GM13977 (cell line): ENCODE results near the gene FOXO3.

Source experiments
- DNase-seq: peaks from one replicate; pipeline ENCODE4 v3.0.0; 2012; ENCODE audit warnings: low spot score
- in situ Hi-C: fragments of 300-500 bp; cut with MboI; formaldehyde crosslinking; loops from one replicate; pipeline ENCODE4 v1.12.0; 2022; ENCODE audit warnings: low sequenced_read_pairs, low pct_unique_long_range_greater_than_20kb, mixed read lengths, inconsistent platforms; ENCODE audit not compliant: unreplicated experiment
- TF ChIP-seq, protein P1 (sequence below): IDR thresholded peaks from 2 replicates; pipeline ENCODE4 v1.5.1; 2012; ENCODE audit warnings: mild to moderate bottlenecking, control low read depth; ENCODE audit not compliant: insufficient read depth; ENCODE audit errors: extremely low read depth, missing control alignments

Gene FOXO3

DNA sequence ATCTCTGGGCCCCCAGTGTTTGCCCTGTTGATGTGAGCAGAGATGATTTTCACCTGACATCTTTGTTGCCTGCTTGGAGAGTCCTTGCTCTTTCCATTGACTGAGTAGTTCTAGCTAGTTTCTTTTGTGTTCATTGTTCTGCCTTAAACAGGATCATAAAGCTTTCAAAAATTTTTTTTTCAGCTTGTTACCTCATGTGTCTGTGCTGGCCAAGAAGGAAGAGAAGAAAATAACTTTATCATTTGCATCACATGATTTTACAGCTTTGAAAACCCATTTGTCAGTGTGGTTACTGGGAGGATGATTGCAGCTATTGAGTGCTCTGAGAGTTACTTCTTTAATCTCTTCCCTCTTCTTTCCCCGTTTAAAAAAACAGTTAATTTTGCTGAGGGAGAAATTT lies 16.0 kb downstream of the FOXO3 start:
- no peak for DNase-seq
- in situ Hi-C loops, result no loop called here
- TF ChIP-seq, protein P1, sequence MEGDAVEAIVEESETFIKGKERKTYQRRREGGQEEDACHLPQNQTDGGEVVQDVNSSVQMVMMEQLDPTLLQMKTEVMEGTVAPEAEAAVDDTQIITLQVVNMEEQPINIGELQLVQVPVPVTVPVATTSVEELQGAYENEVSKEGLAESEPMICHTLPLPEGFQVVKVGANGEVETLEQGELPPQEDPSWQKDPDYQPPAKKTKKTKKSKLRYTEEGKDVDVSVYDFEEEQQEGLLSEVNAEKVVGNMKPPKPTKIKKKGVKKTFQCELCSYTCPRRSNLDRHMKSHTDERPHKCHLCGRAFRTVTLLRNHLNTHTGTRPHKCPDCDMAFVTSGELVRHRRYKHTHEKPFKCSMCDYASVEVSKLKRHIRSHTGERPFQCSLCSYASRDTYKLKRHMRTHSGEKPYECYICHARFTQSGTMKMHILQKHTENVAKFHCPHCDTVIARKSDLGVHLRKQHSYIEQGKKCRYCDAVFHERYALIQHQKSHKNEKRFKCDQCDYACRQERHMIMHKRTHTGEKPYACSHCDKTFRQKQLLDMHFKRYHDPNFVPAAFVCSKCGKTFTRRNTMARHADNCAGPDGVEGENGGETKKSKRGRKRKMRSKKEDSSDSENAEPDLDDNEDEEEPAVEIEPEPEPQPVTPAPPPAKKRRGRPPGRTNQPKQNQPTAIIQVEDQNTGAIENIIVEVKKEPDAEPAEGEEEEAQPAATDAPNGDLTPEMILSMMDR, result no peak

- DNase-seq, result no peak
- TF ChIP-seq, protein P1, result no peak
- in situ Hi-C loops, result no loop called here
These were observed 17.4 kb downstream of the FOXO3 start for GRCh38 chr6:108578166-108578565.

DNA sequence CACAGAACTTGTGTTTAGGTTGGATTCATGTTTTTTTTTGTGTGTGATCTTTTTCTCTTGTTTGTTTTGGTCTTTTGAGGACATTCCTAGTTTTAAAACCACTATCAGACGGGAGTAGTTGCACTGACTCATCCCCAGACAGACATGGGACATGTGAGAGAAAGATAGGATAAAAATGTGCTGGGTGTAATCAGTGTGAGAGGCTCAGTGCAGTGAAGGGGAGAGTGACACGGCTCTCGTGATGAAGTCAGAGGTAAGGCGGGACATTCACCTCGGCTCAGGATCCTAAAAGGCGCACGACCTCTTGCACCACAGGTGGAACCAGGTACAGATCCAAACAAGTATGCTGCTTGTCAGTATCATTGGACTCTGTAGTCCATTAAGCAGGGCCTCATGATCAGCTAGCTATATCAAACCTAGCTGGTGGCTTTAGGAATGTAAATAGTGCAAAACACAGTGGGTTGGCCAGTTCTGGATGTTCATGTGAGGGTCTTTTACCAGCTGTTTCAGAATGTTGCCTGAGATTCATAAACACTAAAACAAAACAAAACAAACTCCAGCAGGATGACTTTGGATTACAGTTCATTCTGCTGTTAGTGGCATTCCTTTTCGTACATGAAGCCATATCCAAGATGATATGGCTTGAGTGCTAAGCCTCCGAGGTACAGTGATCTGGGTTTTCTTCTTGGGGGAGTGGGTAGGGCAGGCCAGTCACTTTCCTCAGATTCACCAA lies 18.0 kb downstream of the FOXO3 start:
- no peak for DNase-seq
- in situ Hi-C loops, result no loop called here

DNA sequence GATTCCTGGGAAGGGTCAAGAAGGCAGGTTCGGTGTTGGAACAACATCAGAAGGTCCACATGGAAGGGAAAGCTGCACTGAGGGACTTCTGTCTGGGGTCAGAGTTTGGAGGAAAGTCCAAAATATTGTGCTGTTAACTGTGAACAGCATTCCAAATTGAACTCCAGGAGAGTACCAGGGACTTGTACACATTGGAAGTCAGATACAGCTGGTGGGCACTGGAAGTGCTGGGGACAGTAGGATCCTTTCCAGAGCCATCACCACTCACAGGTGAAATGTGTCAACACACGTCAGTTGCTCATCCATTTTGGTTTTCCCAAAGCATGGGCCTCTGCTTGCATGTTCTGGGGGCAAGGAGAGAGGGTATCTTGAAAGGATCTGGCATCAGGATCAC lies 18.6 kb downstream of the FOXO3 start:
- no peak for DNase-seq
- in situ Hi-C loops, result no loop called here
- TF ChIP-seq, protein P1, result no peak

More for the DNA sequence above, 18.0 kb downstream of the FOXO3 start:
- TF ChIP-seq, protein P1, result no peak

DNA sequence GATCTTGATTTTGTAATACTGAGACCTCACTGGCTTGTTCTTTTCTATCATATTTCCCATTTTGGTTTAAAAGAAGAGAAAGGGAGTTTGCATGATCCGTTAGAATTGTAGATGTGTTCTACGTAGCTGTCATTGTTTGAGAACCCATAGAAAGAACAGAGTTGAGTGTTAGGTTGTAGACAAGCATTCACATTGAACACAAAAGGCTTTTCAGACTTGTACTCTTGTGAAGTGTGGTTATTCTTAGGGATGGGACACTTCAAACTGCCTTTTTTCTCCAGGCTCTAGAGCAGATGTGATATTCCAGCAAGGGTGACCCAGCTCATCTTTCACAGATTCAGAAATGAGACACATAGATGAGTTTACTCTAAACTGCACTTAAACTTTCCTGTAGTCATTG lies 19.9 kb downstream of the FOXO3 start:
- TF ChIP-seq, protein P1, result no peak
- in situ Hi-C loops, result no loop called here
- no peak for DNase-seq

DNA sequence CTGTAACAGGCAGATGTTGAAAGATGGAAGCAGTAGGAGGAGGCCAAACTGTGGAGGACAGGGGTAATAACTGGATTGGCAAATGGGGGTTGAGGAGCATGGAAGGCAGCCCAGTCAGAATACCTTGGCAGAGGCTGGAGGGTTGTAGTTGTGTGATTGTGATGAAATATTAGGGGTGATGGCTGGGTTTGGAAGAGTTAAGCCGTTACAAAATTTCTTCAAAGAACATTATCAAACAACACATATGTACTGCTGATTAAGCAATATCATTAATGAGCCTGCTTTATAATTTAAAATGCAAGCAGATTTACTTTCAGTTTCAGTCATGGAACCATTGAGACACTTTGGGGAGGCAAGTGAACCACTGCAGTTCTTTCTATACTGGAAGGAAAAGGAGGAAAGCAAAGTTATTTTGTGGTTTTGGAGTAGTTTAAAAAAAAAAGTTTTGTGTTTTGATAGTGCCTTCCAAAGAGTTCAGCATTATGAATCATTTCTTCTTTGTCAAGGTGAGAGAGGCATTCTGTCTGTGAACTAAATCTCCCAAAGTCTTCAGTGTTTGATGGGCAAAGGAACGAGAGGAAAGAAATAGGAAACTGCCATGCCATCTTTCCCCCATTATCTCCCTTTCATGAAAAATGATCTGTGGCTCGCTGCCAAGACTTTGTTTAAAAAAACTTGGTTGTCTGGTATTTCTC lies 20.7 kb downstream of the FOXO3 start:
- TF ChIP-seq, protein P1, result no peak
- in situ Hi-C loops, result no loop called here
- DNase-seq, result no peak
